ENCODE data around the gene SLC15A3. TPM values are rescaled to one million over a fixed set of nuclear protein-coding genes. Genes with fewer than 3 reads are reported as not detected.

The SLC15A3 gene
- total RNA-seq, 1 experiment from 2014 or later, result 10.2 TPM

DNA sequence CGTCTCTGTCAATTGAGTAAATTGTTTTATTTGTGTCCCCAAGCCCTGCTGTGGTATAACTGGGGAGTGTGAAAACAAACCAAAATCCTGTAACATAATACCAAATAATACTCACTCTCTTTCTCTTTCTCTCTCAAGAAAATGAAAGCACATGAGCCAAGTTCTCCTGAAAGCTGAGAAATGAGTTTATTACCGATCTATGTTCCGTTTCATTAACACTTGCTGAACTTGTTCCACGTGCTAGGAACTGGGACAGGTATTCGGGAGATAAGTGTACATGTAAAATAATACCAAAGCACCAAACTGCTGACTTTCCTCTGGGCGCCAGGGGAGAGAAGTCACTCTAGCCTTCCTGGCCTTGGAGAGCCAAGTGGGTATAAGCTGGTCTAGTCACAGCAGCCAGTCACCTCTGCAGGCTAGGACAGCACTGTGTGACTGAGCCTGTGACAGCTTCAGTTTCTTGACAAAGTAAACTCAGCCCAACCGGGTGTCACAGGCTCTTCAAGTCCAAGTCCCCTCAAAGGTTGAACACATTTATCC, 42.6 kb upstream of the SLC15A3 start:
- H3K4me1 Mint-ChIP-seq, result no peaks in the 10 kb centered on the region
- DNase-seq (ENCODE audit: low spot score), result no peak
- H3K27ac Mint-ChIP-seq, result no peak overlapping the region
- no peak overlapping the region for H3K4me3 Mint-ChIP-seq
- H3K36me3 Mint-ChIP-seq, result no peaks in the 10 kb centered on the region
- H3K27me3 Mint-ChIP-seq (ENCODE audit: low read depth), result peaks cover 12% of the 10 kb centered on the region; the same call in 1 of the 2 replicates
- H3K9me3 Mint-ChIP-seq, result no peaks in the 10 kb centered on the region
- no peak for ATAC-seq
- TF ChIP-seq MXD4 (CRISPR knock-in tag; IDR thresholded peaks at IDR 0.05; ENCODE audit: borderline replicate concordance) (no peak), JUN (CRISPR knock-in tag; IDR thresholded peaks at IDR 0.05) (no peak), NR2C2 (CRISPR knock-in tag; IDR thresholded peaks at IDR 0.05) (no peak), NFATC4 (CRISPR knock-in tag; IDR thresholded peaks at IDR 0.05) (no peak), ZNF121 (CRISPR knock-in tag; IDR thresholded peaks at IDR 0.05) (no peak), HMGA2 (CRISPR knock-in tag; IDR thresholded peaks at IDR 0.05) (no peak), E2F1 (CRISPR knock-in tag; IDR thresholded peaks at IDR 0.05) (no peak), SMAD4 (CRISPR knock-in tag; IDR thresholded peaks at IDR 0.05) (no peak), ZSCAN18 (CRISPR knock-in tag; IDR thresholded peaks at IDR 0.05) (no peak), ESRRA (CRISPR knock-in tag; IDR thresholded peaks at IDR 0.05; ENCODE audit: borderline replicate concordance) (no peak), GRHL2 (CRISPR knock-in tag; IDR thresholded peaks at IDR 0.05; ENCODE audit: insufficient replicate concordance, severe bottlenecking) (no peak), MLX (CRISPR knock-in tag; IDR thresholded peaks at IDR 0.05) (no peak)
- TF ChIP-seq, protein P1, sequence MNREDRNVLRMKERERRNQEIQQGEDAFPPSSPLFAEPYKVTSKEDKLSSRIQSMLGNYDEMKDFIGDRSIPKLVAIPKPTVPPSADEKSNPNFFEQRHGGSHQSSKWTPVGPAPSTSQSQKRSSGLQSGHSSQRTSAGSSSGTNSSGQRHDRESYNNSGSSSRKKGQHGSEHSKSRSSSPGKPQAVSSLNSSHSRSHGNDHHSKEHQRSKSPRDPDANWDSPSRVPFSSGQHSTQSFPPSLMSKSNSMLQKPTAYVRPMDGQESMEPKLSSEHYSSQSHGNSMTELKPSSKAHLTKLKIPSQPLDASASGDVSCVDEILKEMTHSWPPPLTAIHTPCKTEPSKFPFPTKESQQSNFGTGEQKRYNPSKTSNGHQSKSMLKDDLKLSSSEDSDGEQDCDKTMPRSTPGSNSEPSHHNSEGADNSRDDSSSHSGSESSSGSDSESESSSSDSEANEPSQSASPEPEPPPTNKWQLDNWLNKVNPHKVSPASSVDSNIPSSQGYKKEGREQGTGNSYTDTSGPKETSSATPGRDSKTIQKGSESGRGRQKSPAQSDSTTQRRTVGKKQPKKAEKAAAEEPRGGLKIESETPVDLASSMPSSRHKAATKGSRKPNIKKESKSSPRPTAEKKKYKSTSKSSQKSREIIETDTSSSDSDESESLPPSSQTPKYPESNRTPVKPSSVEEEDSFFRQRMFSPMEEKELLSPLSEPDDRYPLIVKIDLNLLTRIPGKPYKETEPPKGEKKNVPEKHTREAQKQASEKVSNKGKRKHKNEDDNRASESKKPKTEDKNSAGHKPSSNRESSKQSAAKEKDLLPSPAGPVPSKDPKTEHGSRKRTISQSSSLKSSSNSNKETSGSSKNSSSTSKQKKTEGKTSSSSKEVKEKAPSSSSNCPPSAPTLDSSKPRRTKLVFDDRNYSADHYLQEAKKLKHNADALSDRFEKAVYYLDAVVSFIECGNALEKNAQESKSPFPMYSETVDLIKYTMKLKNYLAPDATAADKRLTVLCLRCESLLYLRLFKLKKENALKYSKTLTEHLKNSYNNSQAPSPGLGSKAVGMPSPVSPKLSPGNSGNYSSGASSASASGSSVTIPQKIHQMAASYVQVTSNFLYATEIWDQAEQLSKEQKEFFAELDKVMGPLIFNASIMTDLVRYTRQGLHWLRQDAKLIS (CRISPR knock-in tag; IDR thresholded peaks at IDR 0.05; ENCODE audit: borderline replicate concordance), result no peak
- CTCF ChIA-PET, result no interaction called here
- POLR2A ChIA-PET, result no interaction called here

DNA sequence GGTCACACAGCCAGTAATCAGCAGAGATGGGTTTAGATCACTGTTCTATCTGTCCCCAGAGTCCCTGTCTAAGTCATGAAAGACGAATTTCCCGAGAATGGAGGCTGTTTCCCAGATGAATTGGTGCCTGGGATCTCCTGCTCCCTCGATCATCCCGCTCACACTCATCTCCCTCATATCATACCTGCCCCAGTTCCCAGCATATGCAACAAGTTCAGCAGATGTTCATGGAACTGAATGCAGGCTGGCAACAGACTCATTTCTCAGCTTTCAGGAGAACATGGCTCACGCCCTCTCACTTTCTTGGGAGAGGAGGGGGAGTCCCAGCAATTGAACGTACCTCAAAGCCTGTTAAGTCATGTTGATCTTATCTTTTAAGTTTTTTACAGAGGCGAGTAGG, 41.6 kb upstream of the SLC15A3 start:
- no peaks in the 10 kb centered on the region for H3K36me3 Mint-ChIP-seq
- peaks cover 12% of the 10 kb centered on the region; the same call in 1 of the 2 replicates for H3K27me3 Mint-ChIP-seq (ENCODE audit: low read depth)
- POLR2A ChIA-PET, result no interaction called here
- H3K4me1 Mint-ChIP-seq, result no peaks in the 10 kb centered on the region
- no peak overlapping the region for H3K27ac Mint-ChIP-seq
- no peaks in the 10 kb centered on the region for H3K9me3 Mint-ChIP-seq
- no peak overlapping the region for H3K4me3 Mint-ChIP-seq
- ATAC-seq, result no peak
- CTCF ChIA-PET, result no interaction called here
- no peak for DNase-seq (ENCODE audit: low spot score)
- TF ChIP-seq, protein P2, sequence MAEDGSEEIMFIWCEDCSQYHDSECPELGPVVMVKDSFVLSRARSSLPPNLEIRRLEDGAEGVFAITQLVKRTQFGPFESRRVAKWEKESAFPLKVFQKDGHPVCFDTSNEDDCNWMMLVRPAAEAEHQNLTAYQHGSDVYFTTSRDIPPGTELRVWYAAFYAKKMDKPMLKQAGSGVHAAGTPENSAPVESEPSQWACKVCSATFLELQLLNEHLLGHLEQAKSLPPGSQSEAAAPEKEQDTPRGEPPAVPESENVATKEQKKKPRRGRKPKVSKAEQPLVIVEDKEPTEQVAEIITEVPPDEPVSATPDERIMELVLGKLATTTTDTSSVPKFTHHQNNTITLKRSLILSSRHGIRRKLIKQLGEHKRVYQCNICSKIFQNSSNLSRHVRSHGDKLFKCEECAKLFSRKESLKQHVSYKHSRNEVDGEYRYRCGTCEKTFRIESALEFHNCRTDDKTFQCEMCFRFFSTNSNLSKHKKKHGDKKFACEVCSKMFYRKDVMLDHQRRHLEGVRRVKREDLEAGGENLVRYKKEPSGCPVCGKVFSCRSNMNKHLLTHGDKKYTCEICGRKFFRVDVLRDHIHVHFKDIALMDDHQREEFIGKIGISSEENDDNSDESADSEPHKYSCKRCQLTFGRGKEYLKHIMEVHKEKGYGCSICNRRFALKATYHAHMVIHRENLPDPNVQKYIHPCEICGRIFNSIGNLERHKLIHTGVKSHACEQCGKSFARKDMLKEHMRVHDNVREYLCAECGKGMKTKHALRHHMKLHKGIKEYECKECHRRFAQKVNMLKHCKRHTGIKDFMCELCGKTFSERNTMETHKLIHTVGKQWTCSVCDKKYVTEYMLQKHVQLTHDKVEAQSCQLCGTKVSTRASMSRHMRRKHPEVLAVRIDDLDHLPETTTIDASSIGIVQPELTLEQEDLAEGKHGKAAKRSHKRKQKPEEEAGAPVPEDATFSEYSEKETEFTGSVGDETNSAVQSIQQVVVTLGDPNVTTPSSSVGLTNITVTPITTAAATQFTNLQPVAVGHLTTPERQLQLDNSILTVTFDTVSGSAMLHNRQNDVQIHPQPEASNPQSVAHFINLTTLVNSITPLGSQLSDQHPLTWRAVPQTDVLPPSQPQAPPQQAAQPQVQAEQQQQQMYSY (CRISPR knock-in tag; IDR thresholded peaks at IDR 0.05), result no peak
- TF ChIP-seq E2F1 (CRISPR knock-in tag; IDR thresholded peaks at IDR 0.05), result no peak
- no peak for TF ChIP-seq USF1 (CRISPR knock-in tag; IDR thresholded peaks at IDR 0.05)
- TF ChIP-seq ZNF121 (CRISPR knock-in tag; IDR thresholded peaks at IDR 0.05), result no peak
- TF ChIP-seq, protein P3, sequence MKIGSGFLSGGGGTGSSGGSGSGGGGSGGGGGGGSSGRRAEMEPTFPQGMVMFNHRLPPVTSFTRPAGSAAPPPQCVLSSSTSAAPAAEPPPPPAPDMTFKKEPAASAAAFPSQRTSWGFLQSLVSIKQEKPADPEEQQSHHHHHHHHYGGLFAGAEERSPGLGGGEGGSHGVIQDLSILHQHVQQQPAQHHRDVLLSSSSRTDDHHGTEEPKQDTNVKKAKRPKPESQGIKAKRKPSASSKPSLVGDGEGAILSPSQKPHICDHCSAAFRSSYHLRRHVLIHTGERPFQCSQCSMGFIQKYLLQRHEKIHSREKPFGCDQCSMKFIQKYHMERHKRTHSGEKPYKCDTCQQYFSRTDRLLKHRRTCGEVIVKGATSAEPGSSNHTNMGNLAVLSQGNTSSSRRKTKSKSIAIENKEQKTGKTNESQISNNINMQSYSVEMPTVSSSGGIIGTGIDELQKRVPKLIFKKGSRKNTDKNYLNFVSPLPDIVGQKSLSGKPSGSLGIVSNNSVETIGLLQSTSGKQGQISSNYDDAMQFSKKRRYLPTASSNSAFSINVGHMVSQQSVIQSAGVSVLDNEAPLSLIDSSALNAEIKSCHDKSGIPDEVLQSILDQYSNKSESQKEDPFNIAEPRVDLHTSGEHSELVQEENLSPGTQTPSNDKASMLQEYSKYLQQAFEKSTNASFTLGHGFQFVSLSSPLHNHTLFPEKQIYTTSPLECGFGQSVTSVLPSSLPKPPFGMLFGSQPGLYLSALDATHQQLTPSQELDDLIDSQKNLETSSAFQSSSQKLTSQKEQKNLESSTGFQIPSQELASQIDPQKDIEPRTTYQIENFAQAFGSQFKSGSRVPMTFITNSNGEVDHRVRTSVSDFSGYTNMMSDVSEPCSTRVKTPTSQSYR (CRISPR knock-in tag; IDR thresholded peaks at IDR 0.05), result no peak
- TF ChIP-seq OVOL2 (CRISPR knock-in tag; IDR thresholded peaks at IDR 0.05; ENCODE audit: borderline replicate concordance), result no peak
- no peak for TF ChIP-seq EMX1 (CRISPR knock-in tag; IDR thresholded peaks at IDR 0.05)
- no peak for TF ChIP-seq MAX (CRISPR knock-in tag; IDR thresholded peaks at IDR 0.05)
